C4-2B (cell line): ENCODE data around the gene LRCOL1.

Experiments used
- ZFX ChIP-seq: fragments of 450-650 bp; IDR thresholded peaks from 2 replicates; pipeline ENCODE4 v1.6.1; 2017
- TF ChIP-seq, protein P1 (sequence below): fragments of 450-650 bp; conservative IDR thresholded peaks from 2 replicates; pipeline ENCODE4 v1.5.1; 2017; ENCODE audit warnings: mild to moderate bottlenecking

DNA sequence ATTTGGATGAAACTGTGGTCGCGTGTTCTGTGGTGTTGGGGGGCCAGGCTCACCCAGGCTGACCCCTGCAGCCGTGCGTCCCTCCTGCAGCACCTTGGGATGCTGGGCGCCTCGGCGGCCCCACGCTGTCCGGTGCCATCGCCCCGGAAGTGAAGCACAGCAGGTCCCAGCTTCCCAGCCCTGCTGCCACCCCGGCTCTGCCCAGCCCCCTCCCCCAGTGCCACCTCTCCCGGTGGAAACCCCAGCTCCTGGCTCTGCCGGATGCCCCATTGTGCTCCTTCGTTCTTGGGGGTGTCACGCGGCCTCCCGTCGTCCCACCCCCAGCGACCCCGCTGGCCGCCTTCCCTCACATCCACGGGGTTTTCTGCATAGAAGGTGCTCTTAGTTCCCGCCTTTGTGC, 25.2 kb downstream of the LRCOL1 start:
- TF ChIP-seq, protein P1, sequence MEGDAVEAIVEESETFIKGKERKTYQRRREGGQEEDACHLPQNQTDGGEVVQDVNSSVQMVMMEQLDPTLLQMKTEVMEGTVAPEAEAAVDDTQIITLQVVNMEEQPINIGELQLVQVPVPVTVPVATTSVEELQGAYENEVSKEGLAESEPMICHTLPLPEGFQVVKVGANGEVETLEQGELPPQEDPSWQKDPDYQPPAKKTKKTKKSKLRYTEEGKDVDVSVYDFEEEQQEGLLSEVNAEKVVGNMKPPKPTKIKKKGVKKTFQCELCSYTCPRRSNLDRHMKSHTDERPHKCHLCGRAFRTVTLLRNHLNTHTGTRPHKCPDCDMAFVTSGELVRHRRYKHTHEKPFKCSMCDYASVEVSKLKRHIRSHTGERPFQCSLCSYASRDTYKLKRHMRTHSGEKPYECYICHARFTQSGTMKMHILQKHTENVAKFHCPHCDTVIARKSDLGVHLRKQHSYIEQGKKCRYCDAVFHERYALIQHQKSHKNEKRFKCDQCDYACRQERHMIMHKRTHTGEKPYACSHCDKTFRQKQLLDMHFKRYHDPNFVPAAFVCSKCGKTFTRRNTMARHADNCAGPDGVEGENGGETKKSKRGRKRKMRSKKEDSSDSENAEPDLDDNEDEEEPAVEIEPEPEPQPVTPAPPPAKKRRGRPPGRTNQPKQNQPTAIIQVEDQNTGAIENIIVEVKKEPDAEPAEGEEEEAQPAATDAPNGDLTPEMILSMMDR = no peak
- TF ChIP-seq ZFX = no peak
